Panc1 (cell line): ENCODE measurements around the gene ADK. TPM values are rescaled to one million over a fixed set of nuclear protein-coding genes. Genes with fewer than 3 reads are reported as not detected.

Experiments used
- ATAC-seq: fragments of 200-7000 bp; cut with Tn5 transposase; 2 replicates; pipeline ENCODE4 v1.9.1; 2020; ENCODE audit warnings: mild to moderate bottlenecking, moderate library complexity
- BruUV-seq: library from RNA; stranded (reverse); fragments of 400-500 nt; replicated peaks from 2 replicates; lab custom pipeline; 2021; lab: Mats Ljungman, UMichigan
- CTCF ChIA-PET: fragments of 300-600 bp; sonication (Branson Sonifier 250); formaldehyde crosslinking; loops from one replicate; lab custom pipeline; 2022; ENCODE audit warnings: antibody characterized with exemption; lab: Charles Lee
- POLR2A ChIA-PET: fragments of 300-600 bp; sonication (Branson Sonifier 250); formaldehyde crosslinking; loops from one replicate; lab custom pipeline; 2022; ENCODE audit warnings: antibody characterized with exemption; lab: Charles Lee
- DNase-seq: peaks from one replicate; pipeline ENCODE4 v3.0.0-alpha.2; 2010; ENCODE audit warnings: low read depth, low spot score
- H3K27ac ChIP-seq: 2 replicates; pipeline ENCODE4 v1.5.1; 2011; ENCODE audit warnings: mild to moderate bottlenecking, low read length, inconsistent platforms
- H3K27me3 ChIP-seq: fragments of 200-500 bp; sonication (Bioruptor generic); 2 replicates; pipeline ENCODE4 v1.6.0; 2014; ENCODE audit warnings: low read length, inconsistent platforms; ENCODE audit not compliant: control insufficient read depth, insufficient read depth
- H3K36me3 ChIP-seq: fragments of 200-500 bp; sonication (Bioruptor generic); 2 replicates; pipeline ENCODE4 v1.5.1; 2014; ENCODE audit warnings: inconsistent platforms, mild to moderate bottlenecking, low read length, moderate library complexity; ENCODE audit not compliant: control insufficient read depth, insufficient read depth
- H3K4me1 ChIP-seq: 2 replicates; pipeline ENCODE4 v1.5.1; 2011; ENCODE audit warnings: inconsistent platforms, mild to moderate bottlenecking, low read length, moderate library complexity; ENCODE audit not compliant: control insufficient read depth, insufficient read depth
- H3K4me3 ChIP-seq, 2 experiments: 2 replicates each; pipeline ENCODE4 v1.5.1; 2011 to 2012; ENCODE audit warnings: low read depth in 2 of 2, low read length in 2 of 2, mild to moderate bottlenecking in 2 of 2, inconsistent platforms in 1 of 2, moderate library complexity in 1 of 2
- H3K9me3 ChIP-seq: fragments of 200-500 bp; sonication (Bioruptor generic); 2 replicates; pipeline ENCODE4 v1.5.1; 2014; ENCODE audit warnings: low read depth, mild to moderate bottlenecking, inconsistent platforms, low read length, moderate library complexity; ENCODE audit not compliant: control insufficient read depth, insufficient read depth
- CTCF ChIP-seq: fragments of 450-650 bp; IDR thresholded peaks from 2 replicates; pipeline ENCODE4 v1.5.1; 2017; ENCODE audit warnings: mild to moderate bottlenecking
- POLR2AphosphoS5 ChIP-seq: IDR thresholded peaks from 2 replicates; pipeline ENCODE4 v1.6.1; 2012; ENCODE audit warnings: mild to moderate bottlenecking, low read depth, low read length, moderate library complexity
- REST ChIP-seq, 2 experiments: IDR thresholded peaks; 2 replicates each; pipeline ENCODE4 v1.6.1; 2011 to 2012; ENCODE audit warnings: low read depth in 2 of 2, control low read depth in 1 of 2, low read length in 1 of 2, mild to moderate bottlenecking in 1 of 2, moderate library complexity in 1 of 2; ENCODE audit not compliant: insufficient read depth in 1 of 2
- SIN3A ChIP-seq: IDR thresholded peaks from 2 replicates; pipeline ENCODE4 v1.6.1; 2012; ENCODE audit warnings: low read depth, mild to moderate bottlenecking, low read length, moderate library complexity, borderline replicate concordance; ENCODE audit not compliant: insufficient read depth
- TCF7L2 ChIP-seq: IDR thresholded peaks from 2 replicates; pipeline ENCODE4 v1.6.1; 2011; ENCODE audit warnings: mild to moderate bottlenecking, low read depth, low read length, inconsistent platforms
- in situ Hi-C: cut with HindIII; loops from 2 replicates; pipeline ENCODE4 v1.10.0; 2016; ENCODE audit warnings: low sequenced_read_pairs, low pct_unique_long_range_greater_than_20kb
- intact Hi-C: fragments of 100-400 bp; cut with micrococcal nuclease; formaldehyde crosslinking; loops from one replicate; pipeline ENCODE4 v1.10.0; 2022; ENCODE audit not compliant: unreplicated experiment
- total RNA-seq: library from RNA; stranded (reverse); gene quantifications from one replicate; pipeline ENCODE4 v1.2.1, GENCODE V29; 2021; ENCODE audit not compliant: unreplicated experiment

Gene ADK
- total RNA-seq, 1 experiment from 2014 or later: 64.5 TPM

DNA sequence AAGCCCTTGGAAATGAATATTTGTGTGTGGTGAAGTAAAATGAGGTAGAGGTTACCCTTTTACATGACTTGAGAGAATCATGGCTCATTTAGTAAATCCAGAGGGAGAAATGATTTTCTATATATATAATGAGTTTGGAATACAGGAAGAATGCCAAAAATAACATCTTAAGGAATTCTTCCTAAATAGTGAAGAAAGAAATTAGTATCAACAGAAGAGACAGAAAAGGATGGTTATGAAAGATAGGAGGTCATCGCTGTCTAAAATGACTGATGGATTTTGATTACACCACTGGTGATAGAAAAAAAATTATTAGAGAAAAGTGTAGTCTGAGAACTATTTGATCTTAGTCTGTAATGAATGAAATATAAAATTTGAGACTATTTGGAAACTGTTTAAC, 283.0 kb downstream of the ADK start:
- no peak overlapping the region for H3K27ac ChIP-seq
- ChIA-PET CTCF (no interaction called here), POLR2A (no interaction called here)
- TF ChIP-seq SIN3A (no peak), CTCF (no peak), TCF7L2 (no peak), REST (IDR thresholded peaks at IDR 0.05; ENCODE audit: insufficient read depth in 1 of 2, low read depth in 2 of 2, low read length in 1 of 2) (no peak), POLR2AphosphoS5 (no peak)
- no peaks in the 10 kb centered on the region for H3K27me3 ChIP-seq
- ATAC-seq (no peak), DNase-seq (no peak)
- H3K9me3 ChIP-seq: no peaks in the 10 kb centered on the region
- H3K36me3 ChIP-seq: no peaks in the 10 kb centered on the region
- in situ Hi-C loops (no loop called here), intact Hi-C loops (no loop called here)
- no peak overlapping the region for H3K4me3 ChIP-seq
- no TSS peak for BruUV-seq
- 0 out of 2 replicates have a peak, but pooled peaks cover 3% of the 10 kb centered on the region for H3K4me1 ChIP-seq

GRCh38 chr10:74434547-74434946, 283.5 kb downstream of the ADK start:
- TF ChIP-seq POLR2AphosphoS5 (no peak), SIN3A (no peak), TCF7L2 (no peak), REST (IDR thresholded peaks at IDR 0.05; ENCODE audit: insufficient read depth in 1 of 2, low read depth in 2 of 2, low read length in 1 of 2) (no peak), CTCF (no peak)
- BruUV-seq: no TSS peak
- ChIA-PET CTCF (no interaction called here), POLR2A (no interaction called here)
- Histone ChIP-seq H3K27me3 (no peaks in the 10 kb centered on the region), H3K4me1 (0 out of 2 replicates have a peak, but pooled peaks cover 3% of the 10 kb centered on the region), H3K36me3 (no peaks in the 10 kb centered on the region), H3K4me3 (no peak overlapping the region), H3K27ac (no peak overlapping the region), H3K9me3 (no peaks in the 10 kb centered on the region)
- intact Hi-C loops (no loop called here), in situ Hi-C loops (no loop called here)
- DNase-seq (no peak), ATAC-seq (no peak)
